Astrocyte (in vitro differentiated cells and primary cell): ENCODE data around the gene MARCHF10. TPM values are rescaled to one million over a fixed set of nuclear protein-coding genes. Genes with fewer than 3 reads are reported as not detected.
A peak's percentile ranks its signal among the peaks of the same experiment; 100 is the strongest.

Experiments
- DNase-seq: peaks from one replicate; pipeline ENCODE4 v3.0.0-alpha.2; 2010; ENCODE audit warnings: low read depth
- FAIRE-seq: peaks from 2 replicates; lab custom pipeline; 2011; peaks lifted over from hg19 to GRCh38; lab: Jason Lieb, UNC
- H2AFZ ChIP-seq: 2 replicates; pipeline ENCODE4 v1.6.0; 2012; ENCODE audit warnings: low read depth, low read length, inconsistent platforms
- H3K27ac ChIP-seq: 2 replicates; pipeline ENCODE4 v1.5.1; 2011; ENCODE audit warnings: low read depth, low read length, inconsistent platforms
- H3K27me3 ChIP-seq: 2 replicates; pipeline ENCODE4 v1.6.0; 2011; ENCODE audit warnings: low read length, inconsistent platforms; ENCODE audit not compliant: insufficient read depth
- H3K36me3 ChIP-seq: 2 replicates; pipeline ENCODE4 v1.5.1; 2011; ENCODE audit warnings: low read length, inconsistent platforms; ENCODE audit not compliant: insufficient read depth
- H3K4me1 ChIP-seq: 2 replicates; pipeline ENCODE4 v1.5.1; 2011; ENCODE audit warnings: low read length, inconsistent platforms; ENCODE audit not compliant: insufficient read depth
- H3K4me2 ChIP-seq: 2 replicates; pipeline ENCODE4 v1.6.0; 2012; ENCODE audit warnings: low read length, inconsistent platforms
- H3K4me3 ChIP-seq: 2 replicates; pipeline ENCODE4 v1.5.1; 2011; ENCODE audit warnings: low read depth, mild to moderate bottlenecking, low read length, inconsistent platforms; ENCODE audit not compliant: insufficient read depth
- H3K79me2 ChIP-seq: 2 replicates; pipeline ENCODE4 v1.6.0; 2012; ENCODE audit warnings: mild to moderate bottlenecking, low read length, inconsistent platforms; ENCODE audit not compliant: insufficient read depth
- H3K9ac ChIP-seq: 2 replicates; pipeline ENCODE4 v1.6.0; 2012; ENCODE audit warnings: mild to moderate bottlenecking, low read length, inconsistent platforms
- H3K9me3 ChIP-seq: 2 replicates; pipeline ENCODE4 v1.5.1; 2012; ENCODE audit warnings: low read depth, mild to moderate bottlenecking, low read length, inconsistent platforms; ENCODE audit not compliant: insufficient read depth
- H4K20me1 ChIP-seq: 2 replicates; pipeline ENCODE4 v1.6.0; 2012; ENCODE audit warnings: low read length, inconsistent platforms; ENCODE audit not compliant: insufficient read depth
- H3K27ac Mint-ChIP-seq: one replicate; pipeline ENCODE4 v1.8.0; 2021; ENCODE audit warnings: mild to moderate bottlenecking, mixed read lengths; ENCODE audit not compliant: unreplicated experiment
- H3K27me3 Mint-ChIP-seq: one replicate; pipeline ENCODE4 v1.8.0; 2021; ENCODE audit warnings: low read depth, mixed read lengths; ENCODE audit not compliant: unreplicated experiment
- H3K36me3 Mint-ChIP-seq: one replicate; pipeline ENCODE4 v1.8.0; 2021; ENCODE audit warnings: low read depth, mixed read lengths; ENCODE audit not compliant: unreplicated experiment
- H3K4me1 Mint-ChIP-seq: one replicate; pipeline ENCODE4 v1.8.0; 2021; ENCODE audit warnings: low read depth, mixed read lengths; ENCODE audit not compliant: unreplicated experiment
- H3K4me3 Mint-ChIP-seq: one replicate; pipeline ENCODE4 v1.8.0; 2021; ENCODE audit warnings: mild to moderate bottlenecking, moderate library complexity, mixed read lengths; ENCODE audit not compliant: unreplicated experiment
- H3K9me3 Mint-ChIP-seq: one replicate; pipeline ENCODE4 v1.8.0; 2021; ENCODE audit warnings: mild to moderate bottlenecking, mixed read lengths; ENCODE audit not compliant: unreplicated experiment
- EZH2 ChIP-seq: IDR thresholded peaks from 2 replicates; pipeline ENCODE4 v1.6.1; 2012; ENCODE audit warnings: mild to moderate bottlenecking, low read length, inconsistent platforms; ENCODE audit not compliant: insufficient read depth
- total RNA-seq: library from RNA; stranded (reverse); gene quantifications from 2 replicates; pipeline ENCODE4 v1.2.1, GENCODE V29; 2021
- TF ChIP-seq, protein P1 (sequence below): IDR thresholded peaks from 2 replicates; pipeline ENCODE4 v1.5.1; 2011; ENCODE audit warnings: low read depth, mild to moderate bottlenecking, inconsistent platforms, low read length, moderate library complexity; ENCODE audit not compliant: insufficient read depth

The MARCHF10 gene
- total RNA-seq, 1 donor from 2014 or later: not detected

DNA sequence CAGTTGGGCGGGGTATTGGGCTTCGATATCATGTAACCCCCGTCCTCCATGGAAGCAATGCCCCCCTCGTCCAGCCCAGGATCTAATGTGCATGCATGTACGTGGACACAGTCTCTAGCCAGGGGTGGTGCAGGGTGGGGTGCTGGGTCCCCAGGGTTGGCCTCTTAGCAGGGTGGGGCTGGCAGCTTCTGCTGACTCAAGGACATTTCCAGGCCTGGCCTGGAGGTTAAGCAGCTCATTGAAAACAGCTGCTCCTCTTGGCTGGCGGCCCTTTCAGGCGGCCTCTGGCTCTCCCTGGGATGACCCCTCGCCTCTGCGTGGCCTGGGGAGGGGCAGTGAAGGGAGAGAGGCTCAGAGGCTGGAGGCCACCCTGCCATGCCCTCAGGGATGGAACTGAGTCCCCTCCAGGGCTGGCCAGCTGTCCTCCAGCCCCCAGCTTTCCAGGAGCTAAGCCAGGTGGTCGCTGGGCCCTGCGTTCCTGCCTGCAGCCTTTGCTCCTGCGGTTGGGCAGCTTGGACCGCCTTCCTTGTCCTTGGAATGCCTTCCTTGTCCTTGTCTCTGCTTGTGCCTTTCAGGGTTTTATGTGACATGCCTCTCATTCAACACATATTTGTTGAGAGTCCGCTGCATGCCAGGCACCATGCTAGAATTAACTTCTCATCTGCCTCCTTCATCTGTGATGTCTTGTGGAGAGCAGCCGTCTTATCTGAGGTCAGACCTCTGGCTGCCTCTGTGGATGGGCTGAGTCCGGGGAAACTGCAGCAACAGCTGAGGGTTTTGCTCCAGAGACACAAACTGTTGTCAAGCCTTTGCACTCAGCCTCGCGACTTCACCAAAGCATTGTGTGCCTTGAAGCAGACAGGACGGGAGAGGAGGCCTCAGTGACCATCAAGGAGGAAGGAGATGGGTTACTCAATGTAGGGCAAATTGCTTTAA lies 154.0 kb downstream of the MARCHF10 start:
- Histone ChIP-seq H3K9ac (no peak overlapping the region), H3K4me1 (peaks cover 24% of the 10 kb centered on the region), H3K36me3 (peaks cover 10% of the 10 kb centered on the region), H3K4me3 (no peak overlapping the region), H2AFZ (no peak overlapping the region), H3K79me2 (peaks cover 77% of the 10 kb centered on the region), H3K4me2 (peak overlapping the region; percentile 88), H3K27me3 (no peaks in the 10 kb centered on the region), H4K20me1 (peaks cover 82% of the 10 kb centered on the region), H3K9me3 (no peaks in the 10 kb centered on the region), H3K27ac (no peak overlapping the region)
- Mint-ChIP-seq H3K27me3 (no peaks in the 10 kb centered on the region), H3K9me3 (no peaks in the 10 kb centered on the region), H3K4me3 (peak overlapping the region; percentile 3), H3K36me3 (peaks cover 24% of the 10 kb centered on the region), H3K4me1 (peaks cover 36% of the 10 kb centered on the region), H3K27ac (peak overlapping the region; percentile 53)
- no peak for FAIRE-seq
- TF ChIP-seq, protein P1, sequence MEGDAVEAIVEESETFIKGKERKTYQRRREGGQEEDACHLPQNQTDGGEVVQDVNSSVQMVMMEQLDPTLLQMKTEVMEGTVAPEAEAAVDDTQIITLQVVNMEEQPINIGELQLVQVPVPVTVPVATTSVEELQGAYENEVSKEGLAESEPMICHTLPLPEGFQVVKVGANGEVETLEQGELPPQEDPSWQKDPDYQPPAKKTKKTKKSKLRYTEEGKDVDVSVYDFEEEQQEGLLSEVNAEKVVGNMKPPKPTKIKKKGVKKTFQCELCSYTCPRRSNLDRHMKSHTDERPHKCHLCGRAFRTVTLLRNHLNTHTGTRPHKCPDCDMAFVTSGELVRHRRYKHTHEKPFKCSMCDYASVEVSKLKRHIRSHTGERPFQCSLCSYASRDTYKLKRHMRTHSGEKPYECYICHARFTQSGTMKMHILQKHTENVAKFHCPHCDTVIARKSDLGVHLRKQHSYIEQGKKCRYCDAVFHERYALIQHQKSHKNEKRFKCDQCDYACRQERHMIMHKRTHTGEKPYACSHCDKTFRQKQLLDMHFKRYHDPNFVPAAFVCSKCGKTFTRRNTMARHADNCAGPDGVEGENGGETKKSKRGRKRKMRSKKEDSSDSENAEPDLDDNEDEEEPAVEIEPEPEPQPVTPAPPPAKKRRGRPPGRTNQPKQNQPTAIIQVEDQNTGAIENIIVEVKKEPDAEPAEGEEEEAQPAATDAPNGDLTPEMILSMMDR: no peak
- no peak for TF ChIP-seq EZH2
- peak; percentile 33 for DNase-seq

DNA sequence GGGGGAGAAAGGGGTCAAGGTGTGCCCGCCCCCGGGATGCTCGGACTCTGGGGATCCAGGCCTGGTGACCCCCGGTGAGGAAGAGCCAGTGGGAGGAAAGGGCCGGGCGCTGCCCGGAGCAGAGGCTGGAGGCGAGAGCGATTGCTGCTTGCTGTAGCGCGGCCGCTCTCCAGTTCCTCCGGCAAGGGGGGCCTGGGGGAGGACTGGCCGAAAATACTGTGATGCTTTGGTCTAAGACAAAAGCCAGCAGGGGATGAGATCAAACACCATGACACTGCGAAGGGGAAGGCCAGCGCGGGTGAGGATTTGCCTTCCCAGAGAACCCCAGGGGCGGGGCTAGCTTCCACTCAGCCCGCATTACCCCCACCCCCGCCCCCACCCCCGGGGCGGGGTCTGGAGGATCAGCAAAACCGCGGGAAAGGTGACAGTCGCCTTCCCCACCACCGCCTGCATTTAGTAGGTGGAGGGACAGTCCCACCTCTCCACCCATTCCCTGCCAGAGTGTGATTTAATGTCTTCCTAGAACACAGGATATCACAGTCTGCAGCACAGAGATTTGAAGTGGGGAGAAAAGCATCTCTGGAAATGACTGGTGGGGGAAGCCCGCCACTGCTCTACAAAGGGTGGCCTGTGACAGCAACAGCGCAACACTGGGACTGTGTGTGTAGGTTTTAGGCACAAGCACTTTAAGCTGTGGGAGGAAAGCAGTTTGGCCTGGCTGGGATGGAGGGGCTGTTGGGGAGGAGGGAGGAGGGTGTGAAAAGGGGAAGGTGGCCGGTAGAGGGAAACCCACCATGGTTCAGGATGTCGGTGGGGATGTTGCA lies 154.9 kb downstream of the MARCHF10 start:
- H3K9me3 ChIP-seq: no peaks in the 10 kb centered on the region
- H3K4me1 ChIP-seq: peaks cover 24% of the 10 kb centered on the region
- H3K4me3 Mint-ChIP-seq: peak overlapping the region; percentile 64
- DNase-seq (peak; percentile 33), FAIRE-seq (no peak)
- H2AFZ ChIP-seq: no peak overlapping the region
- peak overlapping the region; percentile 36 for H3K4me3 ChIP-seq
- peak overlapping the region; percentile 88 for H3K4me2 ChIP-seq
- H3K36me3 ChIP-seq: peaks cover 3% of the 10 kb centered on the region
- H3K27me3 Mint-ChIP-seq: no peaks in the 10 kb centered on the region
- peaks cover 22% of the 10 kb centered on the region for H3K36me3 Mint-ChIP-seq
- no peaks in the 10 kb centered on the region for H3K9me3 Mint-ChIP-seq
- H3K27me3 ChIP-seq: no peaks in the 10 kb centered on the region
- TF ChIP-seq, protein P1: no peak
- TF ChIP-seq EZH2: no peak
- peaks cover 82% of the 10 kb centered on the region for H4K20me1 ChIP-seq
- H3K4me1 Mint-ChIP-seq: peaks cover 36% of the 10 kb centered on the region
- H3K27ac ChIP-seq: peak overlapping the region; percentile 40
- H3K27ac Mint-ChIP-seq: peak overlapping the region; percentile 53
- H3K9ac ChIP-seq: peak overlapping the region; percentile 76
- H3K79me2 ChIP-seq: peaks cover 77% of the 10 kb centered on the region
